NCI-H2107 (cell line): Measurements from ENCODE around the gene SP140.
"Not testable (repeated sequence)": the region's sequence is repeated elsewhere in the genome, so short reads cannot be mapped to it uniquely, and the experiment has no call there.

Experiments
- DNase-seq: peaks from one replicate; lab custom pipeline; 2025; lab: John Stamatoyannopoulos, UW

The SP140 gene

DNA sequence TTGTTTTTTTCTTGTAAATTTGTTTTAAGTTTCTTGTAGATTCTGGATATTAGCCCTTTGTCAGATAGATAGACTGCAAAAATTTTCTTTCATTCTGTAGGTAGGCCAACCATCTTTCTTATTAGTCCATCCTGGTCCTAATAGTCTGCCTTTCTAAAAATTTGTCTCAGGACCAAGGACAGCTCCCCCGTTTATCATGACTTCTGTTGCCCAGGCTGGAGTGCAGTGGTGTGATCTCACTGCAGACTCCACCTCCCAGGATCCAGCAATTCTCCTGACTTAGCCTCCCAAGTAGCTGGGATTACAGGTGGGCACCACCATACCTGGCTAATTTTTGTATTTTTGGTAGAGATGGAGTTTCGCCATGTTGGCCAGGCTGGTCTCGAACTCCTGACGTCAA is 63.8 kb downstream of the SP140 start:
- not testable (repeated sequence) for DNase-seq

- DNase-seq: no peak
Measured at GRCh38 chr2:230295192-230295591, 69.7 kb downstream of the SP140 start.

- DNase-seq: no peak
Measured at GRCh38 chr2:230296917-230297316, 71.4 kb downstream of the SP140 start.

DNA sequence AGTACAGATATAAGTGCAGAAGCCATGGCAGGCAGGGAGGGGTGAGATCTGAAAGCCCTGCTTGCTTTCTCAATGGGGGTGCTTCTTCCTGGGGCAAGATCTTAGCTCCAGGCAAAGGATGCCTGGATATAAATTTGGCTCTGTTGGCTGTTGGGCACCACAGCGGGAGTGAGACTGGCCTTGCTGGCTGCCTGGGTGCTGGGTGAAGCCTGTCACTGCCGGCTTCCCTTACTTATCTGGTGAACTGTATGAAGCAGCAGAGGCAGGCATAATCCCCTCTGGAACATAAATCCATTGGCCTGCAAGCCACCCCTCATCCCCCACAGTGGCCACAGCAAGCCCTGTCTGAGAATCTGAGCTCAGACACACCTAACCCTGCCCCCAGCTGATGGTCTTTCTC is 74.1 kb downstream of the SP140 start:
- no peak for DNase-seq

DNA sequence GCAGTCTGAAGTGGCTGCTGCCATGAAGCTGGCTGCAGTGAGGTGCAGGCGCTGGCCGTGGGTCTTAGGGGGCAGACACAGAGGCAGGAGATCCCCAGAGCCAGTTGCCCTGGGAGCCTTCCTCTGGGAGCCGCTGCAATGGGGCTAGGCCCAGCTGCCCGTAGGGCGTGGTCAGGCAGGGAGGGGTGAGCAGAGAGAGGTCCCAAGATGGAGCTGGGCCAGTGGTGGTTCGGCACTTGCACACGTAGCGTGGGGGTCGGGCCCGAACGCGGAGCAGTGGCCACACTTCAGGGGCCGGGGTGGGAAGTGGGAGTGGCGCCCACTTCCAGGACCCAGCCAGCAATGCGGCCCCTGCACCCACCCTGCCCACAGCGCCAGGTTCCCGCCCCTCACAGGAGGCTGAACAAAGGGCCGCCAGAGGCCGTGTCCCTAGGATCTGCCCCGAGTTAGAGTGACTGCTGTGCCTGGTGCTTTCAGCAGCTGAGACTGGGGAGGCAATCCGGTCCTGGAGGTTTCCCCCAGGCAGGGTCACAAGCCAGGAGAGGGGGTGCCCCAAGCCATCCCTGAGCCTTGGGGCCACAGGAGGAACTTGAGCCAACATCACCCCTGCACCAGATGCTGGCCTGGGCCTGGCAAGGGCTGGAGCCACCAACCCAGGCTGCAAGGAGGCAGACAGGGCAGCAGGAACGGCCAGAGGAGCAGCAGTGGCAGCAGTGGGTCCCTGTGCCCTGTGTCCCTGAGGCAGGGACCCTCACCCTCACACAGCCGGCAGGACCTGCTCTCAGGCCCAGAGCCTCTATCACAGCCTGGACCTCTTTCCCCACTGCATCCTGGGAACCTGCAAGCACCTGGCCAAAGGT is 80.1 kb downstream of the SP140 start:
- DNase-seq: no peak

GRCh38 chr2:230306474-230306873 is 80.9 kb downstream of the SP140 start:
- no peak for DNase-seq

DNA sequence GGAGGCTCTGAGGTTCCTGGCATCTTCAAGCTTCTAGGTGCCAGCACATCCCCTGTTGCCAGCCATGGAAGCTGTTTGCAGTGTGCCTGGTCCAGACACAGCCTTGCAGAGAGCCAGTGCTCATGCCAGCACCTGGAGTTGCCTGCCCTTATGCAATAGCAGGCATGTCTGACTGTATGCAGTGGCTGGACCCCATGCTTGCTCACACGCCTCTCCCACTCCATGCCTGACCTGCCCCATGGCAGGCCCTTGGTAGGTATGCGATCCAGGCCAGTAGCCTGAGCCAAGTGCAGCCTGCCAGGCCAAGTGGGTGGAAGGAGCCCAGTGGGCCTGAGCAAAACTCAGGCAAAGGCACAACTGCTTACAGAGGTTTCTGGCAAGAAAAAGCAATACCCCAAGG is 81.9 kb downstream of the SP140 start:
- no peak for DNase-seq

DNA sequence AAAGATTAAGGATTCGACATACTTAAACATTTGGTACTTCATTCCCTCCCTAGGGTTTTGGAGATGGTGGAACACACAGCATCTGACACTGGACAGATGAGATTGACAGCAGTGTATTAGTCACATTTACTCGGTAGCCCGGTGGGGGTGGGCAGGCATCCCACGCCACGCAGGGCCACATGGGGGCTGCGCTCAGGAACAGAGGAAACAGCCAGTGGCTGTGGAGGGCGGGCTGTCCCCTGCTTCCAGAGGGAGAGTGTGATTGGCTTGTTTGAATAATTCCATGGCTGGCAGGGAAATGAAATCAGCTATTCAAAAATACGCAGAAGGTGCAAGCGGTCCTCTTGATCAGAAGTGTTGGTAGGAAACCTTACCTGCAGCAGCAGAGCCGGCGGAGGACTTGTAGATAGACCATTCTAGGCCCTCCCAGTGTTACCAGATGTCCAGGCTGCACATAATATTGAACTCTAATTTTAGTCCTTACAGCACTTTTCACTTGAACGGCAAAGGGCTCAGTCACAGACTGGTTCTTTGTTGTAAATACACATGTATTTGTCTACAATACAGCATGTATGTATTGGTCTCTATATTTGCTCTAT is 83.0 kb downstream of the SP140 start:
- DNase-seq: no peak

DNA sequence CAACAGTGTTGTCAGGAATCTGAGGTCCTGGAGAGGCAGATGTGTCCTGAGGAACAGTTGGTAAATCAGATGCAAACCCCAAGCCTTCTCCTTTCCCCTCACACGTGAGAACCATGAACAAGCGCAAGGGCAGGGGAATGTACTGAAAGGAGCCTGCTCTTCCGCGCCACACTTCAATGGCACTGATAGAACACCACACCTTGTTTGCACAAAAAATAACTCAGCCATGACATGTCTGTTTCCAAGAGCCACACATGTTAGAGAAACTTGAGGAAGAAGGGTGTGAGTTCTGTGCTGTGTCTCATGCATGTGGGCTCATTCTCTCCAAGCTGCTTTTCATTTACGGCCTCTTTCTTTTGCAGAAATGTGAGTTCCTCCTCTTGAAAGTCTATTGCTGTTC is 85.3 kb downstream of the SP140 start:
- DNase-seq: not testable (repeated sequence)

DNA sequence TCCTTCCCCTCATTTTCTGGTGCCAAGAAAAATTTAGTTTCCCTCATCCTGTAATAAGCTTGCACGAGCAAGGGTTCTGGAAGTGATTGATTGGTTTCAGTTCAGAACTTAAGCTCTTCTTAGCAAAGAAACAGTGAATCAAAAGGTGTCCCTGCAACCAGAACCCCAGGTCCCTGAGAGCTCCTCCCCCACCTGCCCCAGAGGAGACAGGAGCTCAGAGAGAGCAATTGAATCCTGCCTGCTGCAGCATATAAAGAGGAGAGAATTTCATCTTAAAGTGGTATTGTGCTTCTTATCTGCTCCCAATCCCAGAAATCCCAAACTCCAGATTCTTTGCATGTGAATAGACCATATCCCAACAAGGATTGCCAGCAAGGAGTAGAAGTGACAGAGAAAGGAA is 86.1 kb downstream of the SP140 start:
- not testable (repeated sequence) for DNase-seq

DNA sequence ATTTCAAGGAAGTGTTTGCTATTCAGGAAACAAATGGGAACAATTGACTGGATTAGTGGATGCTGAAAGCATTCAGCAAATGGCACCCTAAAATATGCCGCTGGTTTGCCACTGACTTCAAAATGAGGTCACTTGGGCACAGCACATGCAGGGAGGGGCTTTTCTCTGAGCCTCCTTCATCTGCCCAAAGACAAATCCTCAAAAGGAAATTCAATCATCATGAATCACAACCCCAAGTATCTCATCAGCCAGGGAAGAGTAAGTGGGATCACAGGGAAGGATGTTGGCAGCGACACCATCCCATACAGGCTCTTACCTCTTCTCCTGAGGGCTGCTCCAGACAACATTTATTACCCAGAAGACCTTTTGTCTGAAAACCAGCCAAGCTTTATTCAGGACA is 87.1 kb downstream of the SP140 start:
- no peak for DNase-seq

DNA sequence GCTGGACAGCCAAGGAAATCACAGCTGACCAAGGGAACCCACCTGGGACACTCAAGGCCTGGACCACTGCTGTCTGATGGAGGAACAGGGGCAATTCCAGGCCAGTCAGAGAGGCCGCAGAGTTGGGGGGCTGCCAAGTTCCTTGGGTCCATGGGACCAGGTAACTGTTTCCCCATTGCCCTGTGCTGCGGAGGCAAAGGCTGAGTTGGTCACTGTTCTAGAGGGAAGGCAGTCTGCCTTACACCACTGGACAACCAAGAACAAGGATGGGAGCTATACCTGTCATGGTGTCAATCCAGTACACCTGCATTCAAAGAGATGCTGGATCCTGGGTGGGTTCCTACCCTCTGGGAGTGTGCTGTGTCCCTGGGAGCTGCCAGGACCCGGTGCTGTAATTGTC is 91.8 kb downstream of the SP140 start:
- DNase-seq: no peak

- no peak for DNase-seq
Measured at GRCh38 chr2:230318190-230319121, 92.9 kb downstream of the SP140 start.

DNA sequence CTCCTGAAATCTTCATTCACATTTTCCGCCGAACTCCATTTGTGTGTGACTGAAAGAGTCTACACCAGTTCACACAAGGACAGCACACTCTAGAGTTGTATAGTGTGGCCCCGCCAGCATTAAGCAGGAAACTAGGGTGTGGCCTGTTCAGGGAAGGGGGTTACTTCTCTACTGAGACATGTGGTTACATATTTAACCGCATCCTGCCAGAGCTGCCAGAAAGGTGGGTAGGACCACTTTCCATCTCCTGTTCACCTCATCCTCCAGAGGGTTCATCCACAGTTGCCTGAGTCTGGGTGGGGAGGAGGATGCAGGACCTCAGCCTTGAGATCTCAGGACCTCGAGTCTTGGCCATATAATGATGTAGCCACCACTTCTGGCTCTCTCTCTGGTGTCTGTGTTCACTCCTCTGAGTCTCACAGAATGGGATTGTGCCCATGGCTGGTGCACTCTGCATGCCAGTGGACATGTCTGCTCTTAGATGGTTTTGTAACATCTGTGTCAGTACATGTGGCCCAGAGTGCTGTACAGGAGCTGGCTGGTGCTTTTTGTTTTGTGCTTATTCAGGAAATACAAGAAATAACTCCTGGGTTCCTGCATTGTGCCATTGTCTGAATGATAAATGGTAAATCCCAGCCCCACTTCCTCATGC is 93.8 kb downstream of the SP140 start:
- DNase-seq: no peak

GRCh38 chr2:230321031-230321430 is 95.5 kb downstream of the SP140 start:
- DNase-seq: no peak

DNA sequence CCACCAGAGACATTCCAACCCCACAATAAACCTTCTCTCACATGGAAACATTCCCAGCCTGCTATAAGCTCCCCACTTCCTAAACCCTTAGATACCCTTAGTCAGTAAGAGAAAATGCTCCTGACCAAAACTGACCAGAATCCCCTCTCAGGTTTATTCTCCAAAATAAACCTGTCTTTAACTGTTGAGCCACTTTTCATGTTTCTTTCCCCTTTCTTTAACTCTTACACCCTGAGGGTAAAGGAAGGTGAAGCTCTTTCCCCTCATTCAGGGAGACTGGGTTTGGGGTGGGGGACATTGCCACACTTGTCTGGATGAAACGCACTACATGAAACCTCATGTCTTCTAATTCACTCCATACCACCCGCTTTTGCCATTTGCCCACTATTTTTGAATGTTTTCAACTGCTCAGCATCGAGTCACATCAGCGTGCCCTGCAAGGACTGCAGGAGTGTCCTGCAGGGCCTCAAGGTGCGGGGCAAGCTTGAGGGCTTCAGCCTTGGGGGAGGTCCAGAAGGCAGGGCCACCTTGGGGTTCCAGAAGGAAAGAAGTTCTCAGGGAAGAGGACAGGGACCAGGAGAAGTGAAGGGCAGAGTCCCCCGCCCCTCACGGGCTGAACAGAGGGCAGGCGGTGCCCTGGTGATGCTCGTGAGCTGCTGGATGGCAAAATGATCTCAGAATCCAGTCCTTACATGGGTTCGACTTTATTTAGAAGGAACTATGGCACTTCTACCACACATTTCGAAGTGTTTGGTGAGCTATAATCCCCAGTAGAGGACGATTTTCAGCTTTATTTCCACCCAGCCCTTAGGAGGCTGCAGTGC is 97.2 kb downstream of the SP140 start:
- no peak for DNase-seq

GRCh38 chr2:230323385-230324106 is 98.0 kb downstream of the SP140 start:
- DNase-seq: no peak

GRCh38 chr2:230324503-230324902 is 99.0 kb downstream of the SP140 start:
- DNase-seq: no peak

DNA sequence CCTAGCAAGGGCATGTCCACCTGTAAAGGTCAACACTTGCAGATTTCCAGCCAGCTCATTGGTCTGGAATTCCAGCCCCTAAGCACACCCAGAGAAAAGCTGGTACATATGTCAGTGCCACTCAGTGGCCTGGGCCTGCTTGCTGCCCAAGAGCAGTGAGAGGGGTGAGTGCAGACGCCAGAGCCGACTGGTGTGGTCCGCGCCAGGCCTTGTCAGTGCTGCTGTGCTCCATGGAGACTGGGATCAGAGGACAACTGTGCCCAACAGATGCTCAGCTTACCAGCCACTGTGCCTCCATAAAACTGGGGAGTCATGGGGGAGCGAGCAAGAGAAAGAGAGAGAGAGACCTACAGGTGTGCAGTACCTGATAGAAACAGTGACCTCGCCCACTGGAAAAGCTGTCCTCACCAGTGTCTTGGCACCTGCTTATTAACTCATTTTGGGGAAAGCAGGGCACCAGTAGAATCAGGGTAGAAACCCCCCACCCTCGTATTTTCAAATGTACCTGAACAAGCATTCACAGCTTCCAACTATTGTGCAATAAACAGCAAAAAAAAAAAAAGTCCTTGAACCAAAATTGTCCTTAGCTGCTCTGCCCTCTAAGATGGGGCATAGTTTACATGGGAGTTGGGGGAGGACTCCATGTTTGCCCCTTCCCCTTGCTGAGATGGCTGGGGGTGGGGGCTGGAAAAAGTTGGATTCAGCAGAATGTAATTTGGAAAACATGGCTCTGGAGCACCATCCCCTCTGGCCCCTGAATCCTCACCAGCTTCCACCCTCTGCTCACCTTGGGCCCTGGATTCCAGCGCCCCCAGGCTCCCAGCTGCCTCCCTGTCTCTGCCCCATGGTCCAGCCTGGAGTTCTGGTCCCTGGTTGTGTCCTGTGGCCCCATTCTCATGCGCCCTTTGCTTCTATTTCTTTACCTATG is 100.0 kb downstream of the SP140 start:
- no peak for DNase-seq
